ENCODE data around the gene PTPRF. TPM values are rescaled to one million over a fixed set of nuclear protein-coding genes. Genes with fewer than 3 reads are reported as not detected.
"Not testable (repeated sequence)": the region's sequence is repeated elsewhere in the genome, so short reads cannot be mapped to it uniquely, and the experiment has no call there.

Gene PTPRF
- total and polyA plus RNA-seq, 10 donors, result 2.7 to 25.0 (median 10.8) TPM

GRCh38 chr1:43548285-43549271, 17.9 kb downstream of the PTPRF start:
- no peak for TF ChIP-seq POLR2AphosphoS5 (IDR thresholded peaks at IDR 0.05)
- TF ChIP-seq, protein P1, sequence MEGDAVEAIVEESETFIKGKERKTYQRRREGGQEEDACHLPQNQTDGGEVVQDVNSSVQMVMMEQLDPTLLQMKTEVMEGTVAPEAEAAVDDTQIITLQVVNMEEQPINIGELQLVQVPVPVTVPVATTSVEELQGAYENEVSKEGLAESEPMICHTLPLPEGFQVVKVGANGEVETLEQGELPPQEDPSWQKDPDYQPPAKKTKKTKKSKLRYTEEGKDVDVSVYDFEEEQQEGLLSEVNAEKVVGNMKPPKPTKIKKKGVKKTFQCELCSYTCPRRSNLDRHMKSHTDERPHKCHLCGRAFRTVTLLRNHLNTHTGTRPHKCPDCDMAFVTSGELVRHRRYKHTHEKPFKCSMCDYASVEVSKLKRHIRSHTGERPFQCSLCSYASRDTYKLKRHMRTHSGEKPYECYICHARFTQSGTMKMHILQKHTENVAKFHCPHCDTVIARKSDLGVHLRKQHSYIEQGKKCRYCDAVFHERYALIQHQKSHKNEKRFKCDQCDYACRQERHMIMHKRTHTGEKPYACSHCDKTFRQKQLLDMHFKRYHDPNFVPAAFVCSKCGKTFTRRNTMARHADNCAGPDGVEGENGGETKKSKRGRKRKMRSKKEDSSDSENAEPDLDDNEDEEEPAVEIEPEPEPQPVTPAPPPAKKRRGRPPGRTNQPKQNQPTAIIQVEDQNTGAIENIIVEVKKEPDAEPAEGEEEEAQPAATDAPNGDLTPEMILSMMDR (IDR thresholded peaks at IDR 0.05 in 8 of 11, conservative IDR thresholded peaks at IDR 0.05 in 3 of 11), result no peak
- TF ChIP-seq POLR2A (IDR thresholded peaks at IDR 0.05), result no peak
- Histone ChIP-seq H3K4me3 (no peak overlapping the region), H3K27me3 (replicated peaks in 1 of 7) (peaks cover 0 to 18% (median 0%) of the 10 kb centered on the region in 7 donors), H3K9me3 (no peaks in the 10 kb centered on the region), H3K36me3 (no peaks in the 10 kb centered on the region), H3K4me1 (peaks cover 0 to 15% (median 9%) of the 10 kb centered on the region in 6 donors), H3K27ac (no peak overlapping the region)
- WGBS, 5 donors, result 82 to 91% (median 87%) methylated on average over 15 to 18 of the region's 18 CpGs
- intact Hi-C loops (cut with DNase I; ENCODE audit: low total_unique reads), result no loop called here
- no peak for DNase-seq

DNA sequence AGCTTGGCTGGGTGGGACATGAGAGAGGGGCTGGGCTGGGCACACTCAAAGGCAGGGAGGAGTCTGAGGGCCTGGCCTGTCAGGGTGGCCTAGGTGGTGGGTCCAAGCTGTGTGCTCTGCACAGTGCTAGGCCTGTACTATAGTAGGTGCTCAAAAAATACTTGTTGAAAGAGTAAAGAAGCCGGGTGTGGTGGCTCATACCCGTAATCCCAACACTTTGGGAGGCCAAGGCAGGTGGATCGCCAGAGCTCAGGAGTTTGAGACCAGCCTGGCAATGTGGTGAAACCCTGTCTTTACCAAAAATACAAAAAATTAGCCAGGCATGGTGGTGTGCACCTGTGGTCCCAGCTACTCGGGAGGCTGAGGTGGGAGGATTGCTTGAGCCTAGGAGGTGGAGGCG, 18.7 kb downstream of the PTPRF start:
- DNase-seq; H3K9me3 ChIP-seq; H3K27ac ChIP-seq; intact Hi-C loops (cut with DNase I; ENCODE audit: low total_unique reads); H3K36me3 ChIP-seq; H3K4me3 ChIP-seq: not testable (repeated sequence)
- H3K4me1 ChIP-seq, result peaks cover 0 to 19% (median 10%) of the 10 kb centered on the region in 6 donors
- peaks cover 0 to 18% (median 0%) of the 10 kb centered on the region in 7 donors for H3K27me3 ChIP-seq (replicated peaks in 1 of 7)
- WGBS, 5 donors, result 94 to 99% (median 97%) methylated on average over 5 of the region's 5 CpGs

GRCh38 chr1:43549921-43550597, 19.4 kb downstream of the PTPRF start:
- WGBS, 5 donors, result 19 to 32% (median 28%) methylated on average over 13 to 30 of the region's 30 CpGs
- intact Hi-C loops (cut with DNase I; ENCODE audit: low total_unique reads), result no loop called here
- H3K4me3 ChIP-seq, result peak overlapping the region in 7 of 8 donors; percentile 3 to 58 (median 25)
- H3K9me3 ChIP-seq, result no peaks in the 10 kb centered on the region
- no peak for TF ChIP-seq POLR2A (IDR thresholded peaks at IDR 0.05)
- TF ChIP-seq POLR2AphosphoS5 (IDR thresholded peaks at IDR 0.05), result no peak
- TF ChIP-seq, protein P1 (IDR thresholded peaks at IDR 0.05 in 8 of 11, conservative IDR thresholded peaks at IDR 0.05 in 3 of 11), result no peak
- H3K27me3 ChIP-seq (replicated peaks in 1 of 7), result peaks cover 0 to 18% (median 0%) of the 10 kb centered on the region in 7 donors
- no peak overlapping the region for H3K27ac ChIP-seq
- no peaks in the 10 kb centered on the region for H3K36me3 ChIP-seq
- H3K4me1 ChIP-seq, result peaks cover 0 to 21% (median 10%) of the 10 kb centered on the region in 6 donors
- no peak for DNase-seq

DNA sequence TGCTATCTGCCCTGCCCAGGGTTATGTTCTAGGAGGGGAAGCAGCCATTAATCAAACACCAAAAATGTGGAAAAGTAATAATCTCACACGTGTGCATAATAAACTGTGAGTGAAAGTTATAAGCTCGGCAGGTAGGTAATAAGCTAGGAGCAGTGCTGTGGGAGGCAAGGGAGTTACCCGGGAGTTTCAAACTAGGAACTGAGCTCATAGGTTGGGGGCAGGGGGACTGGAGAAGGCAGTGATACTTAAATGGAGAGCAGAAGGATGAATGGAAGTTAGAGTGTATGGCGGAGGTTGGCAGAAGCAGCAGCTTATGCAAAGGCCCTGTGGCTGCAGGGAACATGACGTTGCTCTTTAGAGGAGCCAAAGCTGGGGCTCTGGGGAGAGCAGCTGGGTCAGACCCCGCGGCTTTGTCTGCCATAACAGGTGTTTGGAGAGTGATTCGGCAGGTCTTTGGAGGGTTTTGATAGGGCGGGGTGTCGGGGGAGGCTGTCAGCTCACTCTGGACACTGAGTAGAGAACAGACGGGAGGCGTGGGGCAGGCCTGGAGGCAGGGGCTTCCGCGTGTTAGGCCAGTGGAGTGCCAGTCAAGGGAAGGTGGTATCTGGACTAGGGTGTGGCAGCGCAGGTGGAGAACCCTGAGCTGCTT, 20.0 kb downstream of the PTPRF start:
- Histone ChIP-seq H3K27me3 (replicated peaks in 1 of 7) (peaks cover 0 to 18% (median 0%) of the 10 kb centered on the region in 7 donors), H3K27ac (no peak overlapping the region), H3K4me1 (peaks cover 0 to 19% (median 10%) of the 10 kb centered on the region in 6 donors), H3K36me3 (no peaks in the 10 kb centered on the region), H3K4me3 (peak overlapping the region in 6 of 8 donors; percentile 3 to 58 (median 27)), H3K9me3 (no peaks in the 10 kb centered on the region)
- WGBS, 5 donors, result 81 to 87% (median 84%) methylated on average over 15 of the region's 15 CpGs
- intact Hi-C loops (cut with DNase I; ENCODE audit: low total_unique reads), result no loop called here
- TF ChIP-seq, protein P1 (IDR thresholded peaks at IDR 0.05 in 8 of 11, conservative IDR thresholded peaks at IDR 0.05 in 3 of 11), result no peak
- TF ChIP-seq POLR2A (IDR thresholded peaks at IDR 0.05) (no peak), POLR2AphosphoS5 (IDR thresholded peaks at IDR 0.05) (no peak)
- DNase-seq, result no peak

All from spleen (tissue), 11 donors.